Dedifferentiated amniotic fluid mesenchymal stem cell (primary cell): ENCODE data around the gene TSPAN1.
"Not testable (repeated sequence)": the region's sequence is repeated elsewhere in the genome, so short reads cannot be mapped to it uniquely, and the experiment has no call there.

Experiments used
- DNase-seq: peaks from one replicate; pipeline ENCODE4 v3.0.0-alpha.2; 2016; ENCODE audit errors: extremely low spot score

The TSPAN1 gene

DNA sequence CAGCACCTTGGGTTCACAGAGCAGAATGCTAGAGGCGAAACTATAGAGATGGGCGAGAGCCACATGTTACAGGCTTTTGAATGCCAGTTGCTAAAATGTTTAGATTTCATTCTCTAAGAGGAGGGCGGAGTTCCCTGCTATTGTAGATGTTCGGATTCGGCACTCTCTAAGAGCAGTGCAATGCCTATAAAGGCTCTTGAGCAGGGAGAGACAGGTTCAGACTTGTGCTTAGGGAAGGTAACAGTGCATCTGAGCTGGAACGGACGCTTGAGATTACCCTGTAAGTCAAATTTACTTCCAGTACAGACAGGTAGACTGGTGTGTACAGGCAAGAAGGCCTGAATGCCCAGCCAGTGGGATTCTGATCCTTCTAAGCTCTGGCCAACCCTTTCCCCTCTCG, 43.6 kb downstream of the TSPAN1 start:
- DNase-seq = no peak

DNA sequence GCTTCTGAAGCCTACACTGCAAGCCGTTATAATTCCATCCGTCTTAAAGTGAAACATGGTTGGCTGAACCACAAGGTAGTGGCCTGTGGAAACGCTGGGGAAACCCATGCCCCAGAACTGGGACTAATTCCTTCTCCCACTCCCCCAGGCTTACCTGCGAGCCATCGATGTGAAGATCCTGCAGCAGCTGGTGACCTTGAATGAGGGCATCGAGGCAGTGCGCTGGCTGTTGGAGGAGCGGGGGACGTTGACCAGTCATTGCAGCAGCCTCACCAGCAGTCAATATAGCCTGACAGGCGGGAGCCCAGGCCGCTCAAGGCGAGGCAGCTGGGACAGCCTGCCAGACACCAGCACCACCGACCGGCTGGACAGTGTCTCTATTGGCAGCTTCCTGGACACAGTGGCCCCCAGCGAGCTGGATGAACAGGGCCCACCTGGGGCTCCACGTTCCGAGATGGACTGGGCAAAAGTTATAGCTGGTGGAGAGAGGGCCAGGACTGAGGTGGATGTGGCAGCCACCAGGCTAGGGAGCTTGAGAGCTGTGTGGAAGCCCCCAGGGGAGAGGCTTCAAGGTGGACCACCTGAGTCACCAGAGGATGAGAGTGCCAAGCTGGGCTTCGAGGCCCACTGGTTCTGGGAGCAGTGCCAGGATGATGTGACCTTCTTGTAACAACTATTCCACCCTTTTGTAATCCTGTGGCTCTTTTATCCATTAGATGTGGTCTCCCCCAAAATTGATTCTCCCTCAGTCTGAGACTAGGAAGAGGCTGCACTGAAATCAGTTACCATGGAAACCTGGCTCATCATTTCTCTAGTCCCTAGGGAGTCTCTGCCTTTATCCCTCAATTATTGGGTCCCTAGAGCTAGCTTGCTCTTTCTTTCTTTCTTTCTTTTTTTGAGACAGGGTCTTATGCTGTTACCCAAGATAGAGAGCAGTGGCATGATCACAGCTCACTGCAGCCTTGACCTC, 44.9 kb downstream of the TSPAN1 start:
- DNase-seq = no peak

- no peak for DNase-seq
Observed at GRCh38 chr1:46220808-46221207, 45.9 kb downstream of the TSPAN1 start.

DNA sequence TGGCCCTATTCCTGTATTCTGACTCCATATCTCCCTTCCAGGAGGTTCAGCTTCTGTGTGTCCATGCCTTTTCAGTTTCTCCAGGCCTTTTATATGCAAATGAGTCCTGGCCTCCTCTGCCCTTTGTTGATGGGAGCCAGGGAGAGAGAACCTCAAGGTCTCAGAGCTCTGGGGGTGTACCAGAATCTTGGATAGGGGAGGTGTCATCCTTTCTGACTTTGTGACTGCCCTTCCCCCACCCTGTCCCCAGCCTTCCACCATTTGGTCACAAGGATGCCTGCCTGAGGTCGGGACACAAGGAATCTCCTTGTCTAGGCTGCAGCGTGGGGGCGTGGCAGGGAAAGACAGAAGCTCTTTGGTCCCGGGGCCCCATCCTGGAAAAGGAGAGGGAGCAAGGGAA, 46.9 kb downstream of the TSPAN1 start:
- no peak for DNase-seq

DNA sequence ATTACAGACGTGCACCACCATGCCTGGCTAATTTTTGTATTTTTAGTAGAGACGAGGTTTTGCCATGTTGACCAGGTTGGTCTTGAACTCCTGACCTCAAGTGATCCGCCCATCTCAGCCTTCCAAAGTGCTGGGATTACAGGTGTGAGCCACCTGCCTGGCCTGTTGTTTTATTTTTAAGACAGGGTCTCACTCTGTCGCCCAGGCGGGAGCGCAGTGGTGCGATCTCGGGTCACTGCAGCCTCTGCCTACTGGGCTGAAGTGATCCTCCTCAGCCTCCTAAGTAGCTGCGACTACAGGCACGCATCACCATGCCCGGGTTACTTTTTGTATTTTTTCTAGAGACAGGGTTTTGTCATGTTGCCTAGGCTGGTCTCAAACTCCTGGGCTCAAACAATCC, 48.2 kb downstream of the TSPAN1 start:
- not testable (repeated sequence) for DNase-seq

DNA sequence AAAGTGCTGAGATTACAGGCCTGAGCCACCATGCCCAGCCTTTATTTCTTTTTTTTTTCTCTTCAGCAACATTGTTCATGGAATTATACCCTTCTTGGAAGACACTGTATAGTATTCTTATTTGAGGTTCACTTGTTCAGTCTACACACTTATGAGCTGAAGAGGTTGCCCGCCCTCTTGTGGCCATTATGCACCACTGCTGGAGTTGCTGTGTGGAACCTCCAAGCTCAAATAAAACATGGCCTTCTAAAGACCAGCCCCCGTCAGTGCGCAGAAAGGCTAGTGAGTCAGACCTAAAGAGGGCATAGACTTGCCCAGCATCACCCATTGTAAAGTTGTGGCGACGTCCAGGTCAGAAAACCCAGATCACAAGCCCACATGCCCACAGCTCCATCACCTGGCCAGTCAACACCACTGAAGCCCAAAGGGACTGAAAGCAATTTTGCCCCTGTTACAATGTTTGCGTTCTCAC, 48.6 kb downstream of the TSPAN1 start:
- peak; percentile 81 for DNase-seq

GRCh38 chr1:46224966-46225365, 50.1 kb downstream of the TSPAN1 start:
- DNase-seq = no peak

DNA sequence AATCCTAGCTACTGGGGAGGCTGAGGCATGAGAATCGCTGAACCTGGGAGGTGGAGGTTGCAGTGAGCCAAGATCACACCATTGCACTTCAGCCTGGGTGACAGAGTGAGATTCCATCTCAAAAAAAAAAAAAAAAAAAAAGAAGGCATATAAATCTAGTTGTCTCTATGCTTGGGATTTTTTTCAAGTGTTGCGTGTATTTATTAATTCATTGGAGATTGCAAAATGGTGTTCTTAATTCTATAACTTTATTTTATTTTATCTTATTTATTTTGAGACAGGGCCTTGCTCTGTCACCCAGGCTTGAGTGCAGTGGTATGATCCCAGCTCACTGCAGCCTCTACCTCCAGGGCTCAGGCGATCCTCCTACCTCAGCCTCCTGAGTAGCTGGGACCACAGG, 56.3 kb downstream of the TSPAN1 start:
- DNase-seq = not testable (repeated sequence)
